Ishikawa (cell line): Measurements from ENCODE around the gene ARHGEF7.

Experiments
- CEBPB ChIP-seq: IDR thresholded peaks from 2 replicates; pipeline ENCODE4 v1.6.1; 2012
- CREB1 ChIP-seq: IDR thresholded peaks from 2 replicates; pipeline ENCODE4 v1.6.1; 2012; ENCODE audit warnings: low read depth
- EGR1 ChIP-seq: IDR thresholded peaks from 2 replicates; pipeline ENCODE4 v1.6.1; 2012
- EP300 ChIP-seq: IDR thresholded peaks from 2 replicates; pipeline ENCODE4 v1.6.1; 2012; ENCODE audit warnings: borderline replicate concordance
- FOXM1 ChIP-seq: IDR thresholded peaks from 2 replicates; pipeline ENCODE4 v1.6.1; 2012; ENCODE audit warnings: low read depth, borderline replicate concordance
- NFIC ChIP-seq: IDR thresholded peaks from 2 replicates; pipeline ENCODE4 v1.6.1; 2012
- RAD21 ChIP-seq: IDR thresholded peaks from 2 replicates; pipeline ENCODE4 v1.6.1; 2012; ENCODE audit warnings: low read depth
- REST ChIP-seq: IDR thresholded peaks from 2 replicates; pipeline ENCODE4 v1.6.1; 2012; ENCODE audit warnings: low read depth, mild to moderate bottlenecking
- TAF1 ChIP-seq: IDR thresholded peaks from 2 replicates; pipeline ENCODE4 v1.6.1; 2012; ENCODE audit warnings: low read depth, mild to moderate bottlenecking
- TCF12 ChIP-seq: IDR thresholded peaks from 2 replicates; pipeline ENCODE4 v1.6.1; 2012; ENCODE audit warnings: low read depth
- TEAD4 ChIP-seq: IDR thresholded peaks from 2 replicates; pipeline ENCODE4 v1.6.1; 2012
- YY1 ChIP-seq: IDR thresholded peaks from 2 replicates; pipeline ENCODE4 v1.6.1; 2012; ENCODE audit warnings: low read depth
- ZBTB7A ChIP-seq: IDR thresholded peaks from 2 replicates; pipeline ENCODE4 v1.6.1; 2012; ENCODE audit warnings: low read depth
- TF ChIP-seq, protein P1 (sequence below): IDR thresholded peaks from 2 replicates; pipeline ENCODE4 v1.6.1; 2012
- TF ChIP-seq, protein P2 (sequence below): IDR thresholded peaks from 2 replicates; pipeline ENCODE4 v1.6.1; 2012

The ARHGEF7 gene

DNA sequence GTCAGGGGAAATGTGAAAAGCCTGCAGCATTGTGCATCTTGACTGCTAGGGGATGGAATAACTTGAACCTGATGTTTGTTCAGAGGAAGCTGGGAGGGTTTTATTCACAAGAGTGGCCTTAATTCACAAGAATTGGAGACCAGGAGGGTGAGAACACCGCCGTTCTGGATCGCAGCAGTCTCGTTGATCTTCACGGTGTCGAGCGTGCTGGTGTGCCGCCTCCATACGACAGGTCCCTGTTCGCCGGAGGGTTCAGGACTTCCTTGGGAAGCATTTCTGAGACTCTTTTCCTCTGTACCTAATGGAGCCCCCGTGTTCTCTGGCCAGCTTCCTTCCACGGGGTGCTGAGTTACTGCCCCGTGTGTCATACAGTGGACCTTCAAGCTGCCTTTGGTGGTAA lies 66.9 kb downstream of the ARHGEF7 start:
- TF ChIP-seq ZBTB7A (no peak), EP300 (no peak), RAD21 (no peak), TEAD4 (no peak), CEBPB (no peak), EGR1 (no peak), CREB1 (no peak), TAF1 (no peak), TCF12 (no peak), FOXM1 (no peak), YY1 (no peak), NFIC (no peak), REST (no peak)
- TF ChIP-seq, protein P1, sequence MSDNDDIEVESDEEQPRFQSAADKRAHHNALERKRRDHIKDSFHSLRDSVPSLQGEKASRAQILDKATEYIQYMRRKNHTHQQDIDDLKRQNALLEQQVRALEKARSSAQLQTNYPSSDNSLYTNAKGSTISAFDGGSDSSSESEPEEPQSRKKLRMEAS: no peak
- TF ChIP-seq, protein P2, sequence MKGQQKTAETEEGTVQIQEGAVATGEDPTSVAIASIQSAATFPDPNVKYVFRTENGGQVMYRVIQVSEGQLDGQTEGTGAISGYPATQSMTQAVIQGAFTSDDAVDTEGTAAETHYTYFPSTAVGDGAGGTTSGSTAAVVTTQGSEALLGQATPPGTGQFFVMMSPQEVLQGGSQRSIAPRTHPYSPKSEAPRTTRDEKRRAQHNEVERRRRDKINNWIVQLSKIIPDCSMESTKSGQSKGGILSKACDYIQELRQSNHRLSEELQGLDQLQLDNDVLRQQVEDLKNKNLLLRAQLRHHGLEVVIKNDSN: no peak

- TF ChIP-seq TEAD4 (no peak), YY1 (no peak), EP300 (no peak), REST (no peak), NFIC (no peak), FOXM1 (no peak), TCF12 (no peak), EGR1 (no peak), RAD21 (no peak), ZBTB7A (no peak), TAF1 (no peak), CEBPB (no peak), CREB1 (no peak)
- TF ChIP-seq, protein P1: no peak
- TF ChIP-seq, protein P2: no peak
Observed at GRCh38 chr13:111183087-111183645, 68.1 kb downstream of the ARHGEF7 start.

- TF ChIP-seq ZBTB7A (no peak), EGR1 (no peak), REST (no peak), NFIC (no peak), EP300 (no peak), TAF1 (no peak), RAD21 (no peak), CREB1 (no peak), CEBPB (no peak), TCF12 (no peak), YY1 (no peak), TEAD4 (no peak), FOXM1 (no peak)
- TF ChIP-seq, protein P2: no peak
- TF ChIP-seq, protein P1: no peak
Observed at GRCh38 chr13:111183959-111184358, 68.8 kb downstream of the ARHGEF7 start.
